OCI-LY7 (cell line): ENCODE results near the gene IDI2. TPM values are rescaled to one million over a fixed set of nuclear protein-coding genes. Genes with fewer than 3 reads are reported as not detected.

Source experiments
- BruUV-seq: library from RNA; stranded (reverse); fragments of 400-500 nt; replicated peaks from 2 replicates; lab custom pipeline; 2021; lab: Mats Ljungman, UMichigan
- CTCF ChIA-PET: fragments of 300-600 bp; sonication (Branson Sonifier 250); formaldehyde crosslinking; loops from one replicate; lab custom pipeline; 2022; ENCODE audit warnings: antibody characterized with exemption; ENCODE audit not compliant: unreplicated experiment; lab: Charles Lee
- POLR2A ChIA-PET: fragments of 300-600 bp; sonication (Branson Sonifier 250); formaldehyde crosslinking; loops from one replicate; lab custom pipeline; 2022; ENCODE audit warnings: antibody characterized with exemption; lab: Charles Lee
- DNase-seq: peaks from one replicate; pipeline ENCODE4 v3.0.0-alpha.2; 2015; ENCODE audit warnings: low spot score
- H2AFZ ChIP-seq: fragments of 200-600 bp; sonication (generic), shearing (Covaris generic); 2 replicates; pipeline ENCODE4 v1.6.1; 2014; ENCODE audit warnings: mild to moderate bottlenecking, antibody characterized with exemption, low read length, moderate library complexity
- H3K27ac ChIP-seq: fragments of 200-600 bp; sonication (generic); 2 replicates; pipeline ENCODE4 v1.5.1; 2014; ENCODE audit warnings: mixed run types, low read depth, mild to moderate bottlenecking, moderate library complexity, low read length, inconsistent platforms; ENCODE audit not compliant: poor library complexity, severe bottlenecking
- H3K36me3 ChIP-seq: fragments of 200-600 bp; sonication (generic); 2 replicates; pipeline ENCODE4 v1.6.1; 2014; ENCODE audit warnings: mild to moderate bottlenecking, antibody characterized with exemption, low read length, moderate library complexity, mixed read lengths; ENCODE audit not compliant: insufficient read depth
- H3K4me1 ChIP-seq: fragments of 200-600 bp; sonication (generic); 2 replicates; pipeline ENCODE4 v1.5.1; 2014; ENCODE audit warnings: mild to moderate bottlenecking, low read length; ENCODE audit not compliant: insufficient read depth, poor library complexity, severe bottlenecking
- H3K4me2 ChIP-seq: fragments of 200-600 bp; sonication (generic); 2 replicates; pipeline ENCODE4 v1.6.1; 2014; ENCODE audit warnings: mild to moderate bottlenecking, low read length
- H3K4me3 ChIP-seq: fragments of 200-600 bp; sonication (generic); 2 replicates; pipeline ENCODE4 v1.5.1; 2014; ENCODE audit warnings: mild to moderate bottlenecking, low read depth, low read length; ENCODE audit not compliant: poor library complexity, severe bottlenecking
- H3K79me2 ChIP-seq: fragments of 200-600 bp; sonication (generic); 2 replicates; pipeline ENCODE4 v1.6.1; 2016; ENCODE audit warnings: low read depth, mild to moderate bottlenecking, low read length, moderate library complexity, mixed read lengths; ENCODE audit not compliant: insufficient read depth
- H3K9me2 ChIP-seq: fragments of 200-600 bp; sonication (generic); 2 replicates; pipeline ENCODE4 v1.6.1; 2016; ENCODE audit warnings: mild to moderate bottlenecking, low read length, mixed read lengths; ENCODE audit not compliant: insufficient read depth
- H3K9me3 ChIP-seq: fragments of 200-600 bp; sonication (generic); 2 replicates; pipeline ENCODE4 v1.6.1; 2014; ENCODE audit warnings: mild to moderate bottlenecking, mixed run types, low read length, mixed read lengths
- H4K20me1 ChIP-seq: fragments of 200-600 bp; sonication (generic); 2 replicates; pipeline ENCODE4 v1.6.1; 2014; ENCODE audit warnings: mild to moderate bottlenecking, antibody characterized with exemption, low read length, moderate library complexity, mixed read lengths; ENCODE audit not compliant: insufficient read depth
- CTCF ChIP-seq: fragments of 200-600 bp; sonication (generic); conservative IDR thresholded peaks from 2 replicates; pipeline ENCODE4 v1.5.1; 2014; ENCODE audit warnings: mild to moderate bottlenecking, antibody characterized with exemption, low read length, moderate library complexity, mixed read lengths
- EZH2phosphoT487 ChIP-seq: fragments of 200-600 bp; sonication (generic); IDR thresholded peaks from 2 replicates; pipeline ENCODE4 v1.6.1; 2018; ENCODE audit warnings: low read depth, borderline replicate concordance, mild to moderate bottlenecking, mixed run types, antibody characterized with exemption, low read length, moderate library complexity, mixed read lengths
- intact Hi-C: fragments of 100-400 bp; cut with micrococcal nuclease; formaldehyde crosslinking; loops from one replicate; pipeline ENCODE4 v1.10.0; 2022; ENCODE audit not compliant: unreplicated experiment
- total RNA-seq, 2 experiments: library from RNA; depleted of rRNA in 1 of 2; stranded (reverse); fragments of >200 nt in 1 of 2; shearing (Covaris generic) in 1 of 2; gene quantifications; 2 replicates each; pipeline ENCODE4 v1.2.3, GENCODE V29; 2014 to 2022

The IDI2 gene
- total RNA-seq, 2 experiments from 2014 or later, result not detected

DNA sequence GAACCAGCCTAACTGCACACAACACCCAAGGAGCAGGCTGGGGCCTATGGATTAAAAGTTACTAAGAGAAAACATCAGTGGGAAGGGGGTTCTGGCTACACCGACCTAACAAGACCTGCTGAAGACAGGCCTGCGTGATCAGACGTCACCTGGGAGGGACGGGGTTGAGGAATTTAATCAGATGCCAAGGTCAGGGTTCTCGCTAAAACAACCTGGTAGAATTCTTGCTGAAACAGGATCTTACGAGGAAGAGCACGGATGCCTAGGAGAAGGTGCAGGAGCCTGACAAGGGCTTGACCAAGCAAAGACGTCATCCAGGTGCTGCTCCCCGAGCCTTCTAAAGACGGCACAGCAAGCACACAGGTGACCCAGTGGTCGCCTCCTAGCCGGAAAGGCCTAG is 1.6 kb downstream of the IDI2 start:
- no peaks in the 10 kb centered on the region for H4K20me1 ChIP-seq
- ChIA-PET POLR2A (no interaction called here), CTCF (no interaction called here)
- H3K9me3 ChIP-seq, result no peaks in the 10 kb centered on the region
- TF ChIP-seq EZH2phosphoT487, result no peak
- no peak for TF ChIP-seq CTCF
- no peak overlapping the region for H3K4me3 ChIP-seq
- H3K27ac ChIP-seq, result no peak overlapping the region
- no peaks in the 10 kb centered on the region for H3K9me2 ChIP-seq
- intact Hi-C loops, result no loop called here
- BruUV-seq, result no TSS peak
- H3K36me3 ChIP-seq, result peaks cover 59% of the 10 kb centered on the region
- H3K4me2 ChIP-seq, result no peak overlapping the region
- no peak overlapping the region for H2AFZ ChIP-seq
- no peak for DNase-seq
- no peaks in the 10 kb centered on the region for H3K4me1 ChIP-seq
- no peaks in the 10 kb centered on the region for H3K79me2 ChIP-seq

DNA sequence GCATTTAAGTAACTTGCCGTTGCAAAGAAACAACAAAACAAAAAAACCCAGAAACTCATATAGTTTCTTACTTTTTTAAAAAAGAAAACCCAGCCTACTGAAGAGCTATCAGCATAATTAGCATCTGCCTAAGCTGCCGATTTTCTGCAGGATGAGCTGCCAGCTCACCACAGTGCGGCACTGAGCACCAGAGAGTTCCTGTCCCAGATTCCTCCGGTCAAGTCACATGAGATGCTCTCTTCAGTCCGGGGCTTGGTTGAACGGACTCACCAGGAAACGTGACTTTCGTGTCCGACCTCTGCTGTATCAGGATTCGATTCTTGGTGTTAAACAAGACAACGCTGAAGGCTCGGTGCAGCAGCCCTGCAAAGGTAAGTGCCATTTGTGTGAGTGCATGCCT is 3.2 kb downstream of the IDI2 start:
- DNase-seq, result no peak
- no peak overlapping the region for H3K27ac ChIP-seq
- ChIA-PET POLR2A (no interaction called here), CTCF (no interaction called here)
- H3K4me1 ChIP-seq, result no peaks in the 10 kb centered on the region
- H3K4me3 ChIP-seq, result no peak overlapping the region
- TF ChIP-seq EZH2phosphoT487 (no peak), CTCF (no peak)
- no peaks in the 10 kb centered on the region for H3K79me2 ChIP-seq
- H3K9me2 ChIP-seq, result no peaks in the 10 kb centered on the region
- H2AFZ ChIP-seq, result no peak overlapping the region
- no peaks in the 10 kb centered on the region for H4K20me1 ChIP-seq
- H3K4me2 ChIP-seq, result no peak overlapping the region
- H3K9me3 ChIP-seq, result no peaks in the 10 kb centered on the region
- intact Hi-C loops, result no loop called here
- H3K36me3 ChIP-seq, result peaks cover 67% of the 10 kb centered on the region
- no TSS peak for BruUV-seq

DNA sequence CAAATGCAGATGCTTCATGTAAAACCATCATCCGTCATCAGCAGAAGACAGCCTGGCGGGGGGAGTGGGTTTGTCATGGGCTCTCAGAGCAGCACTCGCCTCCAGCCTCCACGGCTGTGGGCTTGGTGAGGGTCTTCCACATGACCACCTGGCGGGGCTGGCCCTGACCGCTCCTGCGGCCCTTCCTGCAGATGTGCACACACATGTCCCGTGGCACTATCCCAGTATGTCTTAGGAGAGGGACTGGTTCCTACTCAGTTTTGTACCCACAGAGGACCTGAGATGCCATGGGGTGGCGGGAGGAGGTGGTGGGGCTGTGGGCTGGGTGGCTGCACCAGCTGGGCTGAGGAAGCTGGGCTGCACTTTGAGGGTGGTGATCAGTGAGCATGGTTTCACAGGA is 4.7 kb downstream of the IDI2 start:
- ChIA-PET CTCF (no interaction called here), POLR2A (no interaction called here)
- H4K20me1 ChIP-seq, result no peaks in the 10 kb centered on the region
- no peak for DNase-seq
- no peak overlapping the region for H2AFZ ChIP-seq
- no peak for TF ChIP-seq EZH2phosphoT487
- TF ChIP-seq CTCF, result no peak
- H3K9me3 ChIP-seq, result no peaks in the 10 kb centered on the region
- no peak overlapping the region for H3K4me2 ChIP-seq
- H3K4me1 ChIP-seq, result no peaks in the 10 kb centered on the region
- H3K36me3 ChIP-seq, result peaks cover 70% of the 10 kb centered on the region
- intact Hi-C loops, result no loop called here
- no peaks in the 10 kb centered on the region for H3K9me2 ChIP-seq
- no peak overlapping the region for H3K27ac ChIP-seq
- BruUV-seq, result no TSS peak
- H3K79me2 ChIP-seq, result no peaks in the 10 kb centered on the region
- H3K4me3 ChIP-seq, result no peak overlapping the region
